Muscle of arm (tissue), 12 donors: ENCODE measurements around the gene GGT1. TPM values are rescaled to one million over a fixed set of nuclear protein-coding genes. Genes with fewer than 3 reads are reported as not detected.
A peak's percentile ranks its signal among the peaks of the same experiment; 100 is the strongest.
"Not testable (repeated sequence)": the region's sequence is repeated elsewhere in the genome, so short reads cannot be mapped to it uniquely, and the experiment has no call there.

ENCODE experiments used
- DNase-seq: peaks from one replicate; pipeline ENCODE4 v3.0.0-alpha.2; 2013
- polyA plus RNA-seq, 12 donors: library from polyadenylated mRNA; unstranded; fragments of 120-200 nt; gene quantifications; one replicate each; pipeline ENCODE4 v1.2.1, GENCODE V29; 2013; ENCODE audit not compliant: insufficient read length in 12 of 12

Gene GGT1
- polyA plus RNA-seq, 12 donors: 2.0 to 19.7 (median 3.3) TPM; not detected in 1

- no peak for DNase-seq
These were observed 7.1 kb upstream of the GGT1 start for GRCh38 chr22:24595863-24596262.

GRCh38 chr22:24597076-24597475 is 5.9 kb upstream of the GGT1 start:
- not testable (repeated sequence) for DNase-seq

- no peak for DNase-seq
These were observed 3.5 kb upstream of the GGT1 start for GRCh38 chr22:24599514-24599913.

GRCh38 chr22:24599958-24600715 is 2.9 kb upstream of the GGT1 start:
- not testable (repeated sequence) for DNase-seq

GRCh38 chr22:24601217-24602104 is 1.5 kb upstream of the GGT1 start:
- no peak for DNase-seq

- DNase-seq: not testable (repeated sequence)
These were observed 766 bp upstream of the GGT1 start for GRCh38 chr22:24602105-24602749.

GRCh38 chr22:24603770-24604629 is 1.0 kb downstream of the GGT1 start:
- not testable (repeated sequence) for DNase-seq

GRCh38 chr22:24606340-24606739 is 3.3 kb downstream of the GGT1 start:
- not testable (repeated sequence) for DNase-seq

- not testable (repeated sequence) for DNase-seq
These were observed 4.5 kb downstream of the GGT1 start for GRCh38 chr22:24607429-24607983.

GRCh38 chr22:24608327-24608726 is 5.3 kb downstream of the GGT1 start:
- not testable (repeated sequence) for DNase-seq

GRCh38 chr22:24609888-24610287 is 6.9 kb downstream of the GGT1 start:
- not testable (repeated sequence) for DNase-seq

GRCh38 chr22:24614794-24615193 is 11.8 kb downstream of the GGT1 start:
- not testable (repeated sequence) for DNase-seq

GRCh38 chr22:24621244-24621643 is 18.3 kb downstream of the GGT1 start:
- not testable (repeated sequence) for DNase-seq

- not testable (repeated sequence) for DNase-seq
These were observed 19.6 kb downstream of the GGT1 start for GRCh38 chr22:24622596-24622995.

- not testable (repeated sequence) for DNase-seq
These were observed 24.9 kb downstream of the GGT1 start for GRCh38 chr22:24627911-24628310.

- not testable (repeated sequence) for DNase-seq
These were observed 26.1 kb downstream of the GGT1 start for GRCh38 chr22:24629069-24629468.

GRCh38 chr22:24630812-24631427 is 27.9 kb downstream of the GGT1 start:
- DNase-seq: not testable (repeated sequence)

- DNase-seq: not testable (repeated sequence)
These were observed 28.6 kb downstream of the GGT1 start for GRCh38 chr22:24631430-24632122.

- DNase-seq: peak; percentile 41
These were observed 29.6 kb downstream of the GGT1 start for GRCh38 chr22:24632642-24633041.
